GM13976 (cell line): ENCODE measurements around the gene MAP3K3.

Experiments used
- DNase-seq: peaks from one replicate; pipeline ENCODE4 v3.0.0; 2012; ENCODE audit warnings: low spot score
- CTCF ChIP-seq: IDR thresholded peaks from 2 replicates; pipeline ENCODE4 v1.5.1; 2012; ENCODE audit warnings: borderline replicate concordance, mild to moderate bottlenecking; ENCODE audit not compliant: insufficient read depth; ENCODE audit errors: extremely low read depth, missing control alignments, control extremely low read depth
- in situ Hi-C: fragments of 300-500 bp; cut with MboI; formaldehyde crosslinking; loops from one replicate; pipeline ENCODE4 v1.12.0; 2022; ENCODE audit warnings: low sequenced_read_pairs, mixed read lengths, inconsistent platforms; ENCODE audit not compliant: unreplicated experiment

MAP3K3 gene

GRCh38 chr17:63658366-63658765, 36.1 kb downstream of the MAP3K3 start:
- DNase-seq: no peak
- TF ChIP-seq CTCF: no peak
- in situ Hi-C loops: no loop called here

GRCh38 chr17:63659850-63660249, 37.6 kb downstream of the MAP3K3 start:
- in situ Hi-C loops: no loop called here
- TF ChIP-seq CTCF: no peak
- DNase-seq: no peak

- peak; percentile 53 for DNase-seq
- in situ Hi-C loops: no loop called here
- no peak for TF ChIP-seq CTCF
Measured at GRCh38 chr17:63665527-63666214, 43.5 kb downstream of the MAP3K3 start.

GRCh38 chr17:63672856-63673255, 50.6 kb downstream of the MAP3K3 start:
- TF ChIP-seq CTCF: no peak
- in situ Hi-C loops: no loop called here
- no peak for DNase-seq

- in situ Hi-C loops: no loop called here
- no peak for TF ChIP-seq CTCF
Measured at GRCh38 chr17:63675231-63675606, 53.0 kb downstream of the MAP3K3 start.

GRCh38 chr17:63675607-63676546, 53.7 kb downstream of the MAP3K3 start:
- TF ChIP-seq CTCF: no peak
- in situ Hi-C loops: no loop called here
- DNase-seq: no peak

More at GRCh38 chr17:63675231-63675606, 53.0 kb downstream of the MAP3K3 start:
- DNase-seq: no peak
